ENCODE data around the gene ADSS1.
A peak's percentile ranks its signal among the peaks of the same experiment; 100 is the strongest.

ADSS1 gene

GRCh38 chr14:104723651-104724406 lies at the start of gene ADSS1:
Gene ADSS1, plus strand, starts transcription at chr14:104724229. Its CDS starts 42 bp downstream, at chr14:104724271.
- DNase-seq, result peak; percentile 23

- no peak for DNase-seq
Measured at GRCh38 chr14:104675447-104675846, 48.6 kb upstream of the ADSS1 start.

- DNase-seq, result no peak
Measured at GRCh38 chr14:104676130-104676693, 47.8 kb upstream of the ADSS1 start.

DNA sequence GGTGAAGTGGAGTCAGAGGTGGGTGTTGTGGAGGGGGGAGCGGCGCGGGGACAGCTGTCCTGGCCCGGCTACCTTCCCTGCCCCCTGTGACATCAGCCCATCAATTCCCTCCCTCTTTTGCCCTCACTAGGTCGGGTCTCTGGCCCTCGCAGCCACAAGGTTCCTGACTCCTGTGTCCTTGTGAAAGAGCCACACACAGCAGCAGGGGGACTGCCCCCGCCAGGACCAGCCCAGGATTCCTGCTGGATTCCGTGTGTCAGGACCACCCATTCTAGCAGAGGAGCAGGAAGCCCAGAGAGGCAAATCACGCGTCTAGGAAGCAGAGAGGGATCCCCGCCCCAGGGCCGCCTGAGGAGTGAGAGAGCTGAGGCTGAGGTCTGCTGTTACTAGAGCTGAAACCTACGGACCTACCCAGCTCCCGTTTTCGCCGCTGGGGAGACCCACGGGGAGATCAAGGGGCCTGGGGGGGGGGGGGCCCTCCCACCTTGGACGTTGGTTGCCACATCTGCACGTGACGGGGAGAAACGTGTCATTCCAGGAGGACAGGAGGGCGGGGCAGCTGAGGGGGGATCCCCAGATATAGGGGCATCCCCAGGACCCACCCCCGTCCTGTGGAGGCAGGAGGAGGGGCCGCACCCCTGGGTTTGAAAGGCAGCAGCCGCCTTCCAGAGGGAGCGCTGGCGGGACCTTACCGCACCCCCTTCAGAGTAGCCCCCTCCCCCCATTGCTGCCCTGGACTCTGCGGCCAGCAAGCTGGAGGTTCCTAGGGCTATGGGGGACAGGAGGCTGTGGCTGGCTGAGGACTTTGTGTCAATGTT lies 47.1 kb upstream of the ADSS1 start:
- no peak for DNase-seq

DNA sequence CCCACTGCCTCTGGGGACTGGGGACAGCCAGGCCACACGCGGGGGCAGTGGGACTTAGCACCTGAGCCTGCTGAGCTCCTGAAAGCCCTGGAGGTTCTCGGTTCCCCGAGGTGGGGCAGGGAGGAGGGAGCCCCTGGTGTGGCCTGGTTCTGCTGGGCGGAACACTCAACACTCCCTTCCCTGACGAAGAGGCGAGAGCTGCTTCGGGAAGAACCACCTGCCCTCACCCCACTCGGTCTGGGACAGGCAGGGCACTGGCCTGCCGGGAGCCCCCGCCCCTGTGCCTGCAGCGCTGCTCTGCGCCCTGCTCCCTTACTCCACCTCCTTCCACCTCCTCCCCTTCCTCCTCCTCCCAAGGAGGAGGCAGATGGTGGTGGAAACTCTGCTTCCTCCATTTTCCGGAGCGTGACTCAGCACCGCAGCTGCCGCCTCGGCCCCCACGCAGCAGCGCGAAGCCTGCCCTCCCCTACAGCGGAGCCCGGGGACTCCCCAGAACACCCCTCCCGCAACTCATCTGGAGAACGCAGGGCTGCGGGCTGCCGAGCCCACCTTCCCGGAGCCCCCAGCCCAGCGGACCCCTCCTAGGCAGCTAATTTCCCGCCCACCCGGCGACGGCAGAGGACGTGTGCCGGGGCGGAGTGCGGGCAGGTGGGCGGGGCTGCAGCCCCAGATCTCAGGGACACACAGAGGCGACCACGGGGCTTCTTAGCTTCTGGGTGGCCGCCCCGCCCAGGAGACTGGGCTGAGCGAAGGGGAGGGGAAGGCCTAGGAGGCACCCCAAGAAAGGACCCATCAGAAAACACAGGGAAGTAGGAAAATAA lies 46.3 kb upstream of the ADSS1 start:
- peak; percentile 84 for DNase-seq

DNA sequence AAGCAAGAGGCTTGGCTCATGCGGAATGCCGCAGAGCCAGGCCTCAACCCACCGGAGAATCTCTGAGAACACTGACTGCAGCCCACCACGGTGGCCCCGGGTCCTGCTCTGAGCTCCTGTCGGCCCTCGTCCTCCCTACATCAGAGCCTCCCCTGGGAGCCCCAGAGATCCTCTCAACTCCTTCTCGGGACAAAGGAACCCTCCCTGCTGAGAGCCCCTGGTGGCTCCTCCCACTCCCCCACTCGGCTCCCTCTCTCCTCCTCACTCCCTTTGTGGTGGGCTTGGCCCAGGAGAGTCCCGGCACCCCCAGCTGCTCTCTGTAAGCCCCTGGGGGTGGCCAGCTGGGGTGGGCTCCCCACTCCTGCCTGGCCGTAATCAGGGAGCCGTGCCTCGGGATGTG lies 45.7 kb upstream of the ADSS1 start:
- peak; percentile 53 for DNase-seq

DNA sequence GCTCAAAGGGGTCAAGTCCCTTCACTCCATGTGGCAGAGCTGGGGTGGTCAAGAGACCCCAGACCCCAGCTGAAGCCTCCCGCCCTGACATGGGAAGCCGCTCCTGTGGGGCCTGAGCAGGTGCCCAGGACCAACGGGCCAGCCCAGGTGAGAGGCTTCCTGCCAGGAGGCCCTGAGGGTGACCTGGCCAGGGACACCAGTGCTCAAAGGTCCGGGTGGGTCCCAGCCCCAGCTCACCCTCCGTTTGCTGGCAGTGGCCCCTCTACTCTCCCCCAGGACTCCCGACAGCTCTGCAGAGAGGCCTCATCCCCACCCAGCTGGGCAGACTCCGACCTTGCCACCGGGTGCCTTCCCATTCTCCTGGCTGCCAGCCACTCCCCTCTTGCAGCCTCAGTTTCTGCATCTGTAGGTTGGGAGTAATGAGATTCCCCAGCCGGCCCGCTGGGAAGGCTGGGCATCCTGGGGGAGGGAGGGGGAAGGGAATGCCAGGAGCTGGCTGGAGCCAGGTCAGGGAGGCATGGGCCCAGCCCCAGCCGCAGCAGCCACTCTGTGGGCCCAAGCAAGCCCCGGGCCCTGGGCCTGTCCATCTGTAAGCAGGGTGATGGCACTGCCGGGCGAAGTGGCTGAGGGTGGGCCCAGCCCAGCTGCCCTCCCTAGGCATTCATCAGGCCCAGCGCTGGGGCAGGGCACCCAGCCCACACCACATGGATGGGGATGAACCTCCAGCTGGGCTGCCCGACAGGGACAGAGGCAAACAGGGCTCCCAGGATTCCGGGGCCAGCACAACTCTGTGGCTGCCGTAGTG lies 44.9 kb upstream of the ADSS1 start:
- no peak for DNase-seq

- DNase-seq, result peak; percentile 68
Measured at GRCh38 chr14:104680056-104680805, 43.8 kb upstream of the ADSS1 start.

DNA sequence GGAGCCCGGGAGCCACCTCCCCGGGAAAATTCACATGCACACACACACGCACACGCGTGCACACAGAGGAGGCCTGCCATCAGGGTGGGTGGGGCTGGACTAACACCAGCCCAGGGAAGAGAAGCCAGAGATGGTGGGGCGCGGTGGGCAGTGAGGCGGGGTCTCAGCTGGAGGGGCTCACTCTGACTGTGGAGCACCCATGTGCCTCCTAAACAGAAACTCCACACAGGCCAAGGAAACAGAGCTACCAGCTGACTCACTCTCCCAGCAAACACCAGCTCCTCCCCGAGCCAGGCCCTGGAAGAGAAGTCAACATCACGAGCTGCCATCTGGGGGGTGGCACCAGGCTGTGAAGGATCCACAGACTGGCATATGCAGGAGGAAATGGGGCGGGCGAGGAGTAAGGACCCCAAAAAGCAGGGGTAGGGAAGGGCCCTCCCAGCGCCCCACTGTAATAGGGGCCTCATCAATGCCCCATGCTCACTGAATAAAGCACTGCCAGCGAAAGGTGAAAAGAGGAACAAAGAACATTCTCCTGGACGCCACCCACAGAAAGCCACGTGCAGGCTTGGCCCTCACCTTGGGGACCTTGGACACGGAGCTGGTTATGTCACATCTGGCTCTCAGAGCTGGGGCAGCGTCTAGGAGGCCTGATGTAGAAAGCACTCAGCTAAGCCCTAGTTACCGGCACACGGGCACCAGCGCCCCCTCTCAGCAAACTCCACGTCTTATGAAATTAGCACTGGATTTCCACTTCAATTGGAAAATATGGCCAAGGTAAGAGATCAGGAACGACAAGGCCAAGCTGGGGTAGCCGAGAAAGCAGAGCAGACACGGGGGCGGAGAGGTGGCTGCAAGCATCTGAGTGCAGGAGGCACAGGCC lies 43.0 kb upstream of the ADSS1 start:
- DNase-seq, result peak; percentile 67

DNA sequence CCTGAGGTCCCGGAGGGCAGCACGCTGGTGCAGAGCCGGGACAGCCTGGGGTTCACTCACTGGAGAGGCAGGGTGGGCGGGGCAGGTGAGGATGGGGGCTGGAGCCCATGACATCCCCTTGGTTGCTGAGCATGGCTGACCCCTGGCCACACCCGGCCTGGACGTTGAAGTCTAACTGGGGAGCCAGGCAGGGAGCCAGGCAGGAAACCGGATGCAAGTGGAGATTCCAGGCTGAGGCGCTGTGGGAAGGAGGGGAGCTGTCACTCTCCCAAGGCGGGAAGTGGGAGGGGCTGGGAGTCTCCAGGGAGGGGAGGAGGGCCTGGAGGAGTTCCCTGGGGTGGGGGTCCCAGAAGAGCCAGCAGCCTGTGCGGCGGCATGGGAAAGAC lies 42.3 kb upstream of the ADSS1 start:
- peak; percentile 83 for DNase-seq

GRCh38 chr14:104682107-104682593 lies 41.9 kb upstream of the ADSS1 start:
- DNase-seq, result no peak

GRCh38 chr14:104683653-104684448 lies 40.2 kb upstream of the ADSS1 start:
- no peak for DNase-seq

DNA sequence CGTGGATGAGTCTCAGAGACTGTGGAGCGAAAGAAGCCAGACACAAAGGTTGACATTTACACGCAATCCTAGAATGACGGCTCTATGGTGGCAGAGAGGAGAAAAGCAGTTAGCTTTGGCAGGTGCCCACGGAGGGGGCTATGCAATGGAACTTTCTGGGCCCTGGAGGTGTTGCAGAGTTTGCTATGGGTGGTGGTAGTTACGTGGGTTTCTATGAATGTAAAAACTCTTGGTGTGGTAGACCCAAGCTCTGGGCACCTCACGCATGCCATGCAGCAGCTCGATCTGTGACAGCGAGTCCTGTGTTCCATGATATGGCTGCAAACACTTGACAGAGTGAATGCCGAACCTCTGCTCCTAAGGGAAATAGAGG lies 39.6 kb upstream of the ADSS1 start:
- DNase-seq, result no peak

DNA sequence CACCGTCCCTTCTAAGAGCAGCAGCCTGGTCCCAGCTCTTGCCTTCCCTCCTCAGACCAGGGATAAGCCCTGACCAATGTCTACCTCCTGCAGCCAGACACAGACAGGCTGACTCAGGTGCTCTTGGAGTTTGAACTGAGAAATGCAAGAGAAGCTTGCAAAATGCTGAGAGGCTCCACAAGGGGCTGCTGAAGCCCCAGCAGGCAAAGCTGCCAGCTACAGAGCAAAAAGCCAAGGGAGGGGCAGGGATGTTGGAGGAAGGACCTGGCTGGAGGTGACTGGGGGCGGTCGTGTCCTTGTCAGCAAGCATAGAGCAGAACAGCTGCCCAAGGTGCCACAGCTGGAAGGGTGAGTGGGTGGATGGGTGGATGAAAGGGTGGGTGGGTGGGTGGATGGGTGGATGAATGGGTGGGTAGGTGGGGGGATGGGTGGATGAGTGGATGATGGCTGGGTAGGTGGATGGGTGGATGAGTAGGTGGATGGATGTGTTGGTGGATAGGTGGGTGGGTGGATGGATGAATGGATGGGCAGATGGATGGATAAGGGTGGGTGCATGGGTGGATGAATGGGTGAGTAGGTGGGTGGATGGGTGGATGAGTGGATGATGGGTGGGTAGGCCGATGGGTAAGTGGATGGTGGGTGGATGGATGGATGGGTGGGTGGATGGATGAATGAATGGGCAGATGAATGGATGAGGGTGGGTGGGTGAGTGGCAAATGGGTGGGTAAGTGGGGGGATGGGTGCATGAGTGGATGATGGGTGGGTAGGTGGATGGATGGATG lies 38.6 kb upstream of the ADSS1 start:
- DNase-seq, result no peak

GRCh38 chr14:104685998-104686610 lies 37.9 kb upstream of the ADSS1 start:
- no peak for DNase-seq

GRCh38 chr14:104686624-104687517 lies 37.2 kb upstream of the ADSS1 start:
- no peak for DNase-seq

Data from fibroblast of upper back skin (primary cell).